Measurements from ENCODE around the gene ZMYM2. TPM values are rescaled to one million over a fixed set of nuclear protein-coding genes. Genes with fewer than 3 reads are reported as not detected.

The ZMYM2 gene
- total RNA-seq, 1 donor from 2014 or later, result 92.1 TPM

GRCh38 chr13:20109037-20109436, 150.5 kb downstream of the ZMYM2 start:
- H3K4me1 Mint-ChIP-seq (ENCODE audit: unreplicated experiment), result no peaks in the 10 kb centered on the region
- H3K36me3 Mint-ChIP-seq (ENCODE audit: unreplicated experiment), result no peaks in the 10 kb centered on the region
- H3K4me3 Mint-ChIP-seq (ENCODE audit: unreplicated experiment), result no peak overlapping the region
- DNase-seq (ENCODE audit: extremely low spot score, unreplicated experiment), result no peak
- H3K9me3 Mint-ChIP-seq (ENCODE audit: unreplicated experiment), result no peaks in the 10 kb centered on the region
- TF ChIP-seq, protein P1, sequence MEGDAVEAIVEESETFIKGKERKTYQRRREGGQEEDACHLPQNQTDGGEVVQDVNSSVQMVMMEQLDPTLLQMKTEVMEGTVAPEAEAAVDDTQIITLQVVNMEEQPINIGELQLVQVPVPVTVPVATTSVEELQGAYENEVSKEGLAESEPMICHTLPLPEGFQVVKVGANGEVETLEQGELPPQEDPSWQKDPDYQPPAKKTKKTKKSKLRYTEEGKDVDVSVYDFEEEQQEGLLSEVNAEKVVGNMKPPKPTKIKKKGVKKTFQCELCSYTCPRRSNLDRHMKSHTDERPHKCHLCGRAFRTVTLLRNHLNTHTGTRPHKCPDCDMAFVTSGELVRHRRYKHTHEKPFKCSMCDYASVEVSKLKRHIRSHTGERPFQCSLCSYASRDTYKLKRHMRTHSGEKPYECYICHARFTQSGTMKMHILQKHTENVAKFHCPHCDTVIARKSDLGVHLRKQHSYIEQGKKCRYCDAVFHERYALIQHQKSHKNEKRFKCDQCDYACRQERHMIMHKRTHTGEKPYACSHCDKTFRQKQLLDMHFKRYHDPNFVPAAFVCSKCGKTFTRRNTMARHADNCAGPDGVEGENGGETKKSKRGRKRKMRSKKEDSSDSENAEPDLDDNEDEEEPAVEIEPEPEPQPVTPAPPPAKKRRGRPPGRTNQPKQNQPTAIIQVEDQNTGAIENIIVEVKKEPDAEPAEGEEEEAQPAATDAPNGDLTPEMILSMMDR (IDR thresholded peaks at IDR 0.05), result no peak
- peaks cover 33% of the 10 kb centered on the region for H3K27me3 Mint-ChIP-seq (ENCODE audit: unreplicated experiment)
- H3K27ac Mint-ChIP-seq (ENCODE audit: unreplicated experiment), result no peak overlapping the region

DNA sequence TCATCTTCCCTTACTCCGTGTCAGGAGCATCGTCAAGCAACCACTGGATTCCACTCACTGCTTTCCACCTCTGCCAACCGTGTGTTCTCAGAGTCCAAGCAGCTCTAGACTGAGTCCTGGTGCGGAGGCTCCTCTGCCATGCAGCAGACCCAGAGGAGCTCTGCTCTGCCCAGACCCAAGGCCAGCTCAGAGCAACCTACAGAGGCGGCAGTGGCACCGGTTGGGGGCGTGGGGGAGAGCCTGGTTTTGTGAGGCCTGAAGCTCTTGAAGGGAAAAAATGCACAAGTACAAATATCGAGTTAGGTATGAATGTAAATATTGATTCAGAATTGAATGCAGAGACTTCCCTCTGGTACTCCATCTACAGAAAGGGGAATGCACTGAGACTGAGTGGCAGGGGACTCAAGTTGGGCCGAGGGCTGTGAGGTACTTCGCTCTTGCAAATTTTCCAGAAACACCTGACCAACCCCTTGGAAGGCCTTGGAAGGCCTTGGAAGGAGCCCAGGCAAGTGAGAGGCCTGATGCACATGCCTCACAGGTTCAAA, 155.6 kb downstream of the ZMYM2 start:
- no peak for DNase-seq (ENCODE audit: extremely low spot score, unreplicated experiment)
- H3K4me3 Mint-ChIP-seq (ENCODE audit: unreplicated experiment), result no peak overlapping the region
- H3K36me3 Mint-ChIP-seq (ENCODE audit: unreplicated experiment), result no peaks in the 10 kb centered on the region
- no peaks in the 10 kb centered on the region for H3K9me3 Mint-ChIP-seq (ENCODE audit: unreplicated experiment)
- H3K4me1 Mint-ChIP-seq (ENCODE audit: unreplicated experiment), result peaks cover 6% of the 10 kb centered on the region
- H3K27me3 Mint-ChIP-seq (ENCODE audit: unreplicated experiment), result no peaks in the 10 kb centered on the region
- TF ChIP-seq, protein P1 (IDR thresholded peaks at IDR 0.05), result no peak
- no peak overlapping the region for H3K27ac Mint-ChIP-seq (ENCODE audit: unreplicated experiment)

DNA sequence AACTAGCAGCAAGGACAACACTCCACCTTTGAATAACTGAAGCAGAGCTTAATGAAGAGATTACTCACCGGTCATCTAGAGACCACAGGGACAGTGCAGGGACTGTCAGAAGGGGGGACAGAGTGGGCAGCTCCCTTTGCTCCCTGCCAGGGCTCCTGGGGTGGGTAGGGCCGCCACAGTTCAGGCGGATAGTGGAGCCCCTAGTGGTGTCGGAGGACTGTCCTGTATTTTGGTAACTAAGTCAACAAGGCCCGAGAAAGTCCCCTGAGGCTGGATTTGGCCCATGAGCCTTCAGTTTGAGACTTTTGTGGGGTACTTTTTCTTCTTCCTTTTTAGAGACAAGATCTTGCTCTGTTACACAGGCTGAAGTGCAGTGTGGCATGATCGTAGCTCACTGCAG, 157.7 kb downstream of the ZMYM2 start:
- Mint-ChIP-seq H3K27ac (ENCODE audit: unreplicated experiment) (no peak overlapping the region), H3K9me3 (ENCODE audit: unreplicated experiment) (no peaks in the 10 kb centered on the region), H3K36me3 (ENCODE audit: unreplicated experiment) (no peaks in the 10 kb centered on the region), H3K27me3 (ENCODE audit: unreplicated experiment) (no peaks in the 10 kb centered on the region), H3K4me3 (ENCODE audit: unreplicated experiment) (no peak overlapping the region), H3K4me1 (ENCODE audit: unreplicated experiment) (peaks cover 16% of the 10 kb centered on the region)
- TF ChIP-seq, protein P1 (IDR thresholded peaks at IDR 0.05), result no peak
- DNase-seq (ENCODE audit: extremely low spot score, unreplicated experiment), result no peak

- no peak for DNase-seq (ENCODE audit: extremely low spot score, unreplicated experiment)
- no peaks in the 10 kb centered on the region for H3K9me3 Mint-ChIP-seq (ENCODE audit: unreplicated experiment)
- no peaks in the 10 kb centered on the region for H3K36me3 Mint-ChIP-seq (ENCODE audit: unreplicated experiment)
- peak overlapping the region; percentile 62 for H3K4me3 Mint-ChIP-seq (ENCODE audit: unreplicated experiment)
- TF ChIP-seq, protein P1 (IDR thresholded peaks at IDR 0.05), result peak; percentile 8
- no peaks in the 10 kb centered on the region for H3K27me3 Mint-ChIP-seq (ENCODE audit: unreplicated experiment)
- peak overlapping the region; percentile 73 for H3K27ac Mint-ChIP-seq (ENCODE audit: unreplicated experiment)
- H3K4me1 Mint-ChIP-seq (ENCODE audit: unreplicated experiment), result peaks cover 16% of the 10 kb centered on the region
Observed at GRCh38 chr13:20118268-20119140, 160.0 kb downstream of the ZMYM2 start.

GRCh38 chr13:20119960-20120359, 161.4 kb downstream of the ZMYM2 start:
- no peaks in the 10 kb centered on the region for H3K9me3 Mint-ChIP-seq (ENCODE audit: unreplicated experiment)
- peaks cover 20% of the 10 kb centered on the region for H3K4me1 Mint-ChIP-seq (ENCODE audit: unreplicated experiment)
- no peaks in the 10 kb centered on the region for H3K36me3 Mint-ChIP-seq (ENCODE audit: unreplicated experiment)
- peaks cover 7% of the 10 kb centered on the region for H3K27me3 Mint-ChIP-seq (ENCODE audit: unreplicated experiment)
- TF ChIP-seq, protein P1 (IDR thresholded peaks at IDR 0.05), result no peak
- peak overlapping the region; percentile 80 for H3K27ac Mint-ChIP-seq (ENCODE audit: unreplicated experiment)
- H3K4me3 Mint-ChIP-seq (ENCODE audit: unreplicated experiment), result peak overlapping the region; percentile 64
- no peak for DNase-seq (ENCODE audit: extremely low spot score, unreplicated experiment)

Measured in osteocyte (in vitro differentiated cells).